Measurements from ENCODE around the gene TMEM18. TPM values are rescaled to one million over a fixed set of nuclear protein-coding genes. Genes with fewer than 3 reads are reported as not detected.

TMEM18 gene
- total RNA-seq, 1 experiment from 2014 or later = 30.7 TPM

- H2BK20ac ChIP-seq (ENCODE audit: low read depth, low read length, poor library complexity, severe bottlenecking) = no peak overlapping the region
Measured at GRCh38 chr2:663221-663620, 14.0 kb downstream of the TMEM18 start.

More at GRCh38 chr2:663221-663620, 14.0 kb downstream of the TMEM18 start:
- H3K4ac ChIP-seq (ENCODE audit: low read depth, low read length) = no peak overlapping the region
- H3K23ac ChIP-seq (ENCODE audit: insufficient read length, low read depth, low read length) = no peak overlapping the region
- no peak overlapping the region for H3K9ac ChIP-seq (ENCODE audit: extremely low read depth, insufficient read length, low read length)
- 0 out of 4 replicates have a peak, but pooled peaks cover 0 to 2% of the 10 kb centered on the region in 2 experiments for H3K4me1 Mint-ChIP-seq
- H2BK120ac ChIP-seq (ENCODE audit: low read depth, low read length, poor library complexity, severe bottlenecking) = no peak overlapping the region
- no peak overlapping the region for H3T11ph ChIP-seq (ENCODE audit: low read length)
- H3K79me1 ChIP-seq (ENCODE audit: insufficient read depth, low read depth, low read length, poor library complexity, severe bottlenecking) = no peaks in the 10 kb centered on the region
- H3K9me3 Mint-ChIP-seq = peaks cover 21 to 23% of the 10 kb centered on the region in 2 experiments
- H3K4me3 Mint-ChIP-seq = no peak overlapping the region
- no peak overlapping the region for H3K56ac ChIP-seq (ENCODE audit: insufficient read length, low read depth, low read length)
- no peak overlapping the region for H3K27ac Mint-ChIP-seq
- H4K20me1 ChIP-seq (ENCODE audit: control insufficient read depth, insufficient read depth, insufficient read length) = no peaks in the 10 kb centered on the region
- no peak overlapping the region for H2BK12ac ChIP-seq (ENCODE audit: insufficient read length, low read depth, low read length)
- H3K18ac ChIP-seq (ENCODE audit: insufficient read length, low read depth, low read length) = no peak overlapping the region
- no peaks in the 10 kb centered on the region; the same call in 1 of the 2 replicates for H3K27me3 ChIP-seq (ENCODE audit: insufficient read depth, low read length)
- H3K27me3 Mint-ChIP-seq (ENCODE audit: low read depth) = peaks cover 14% of the 10 kb centered on the region
- no peak overlapping the region for H4K91ac ChIP-seq (ENCODE audit: insufficient read length, low read depth, low read length)
- H2AFZ ChIP-seq (ENCODE audit: low read length) = no peak overlapping the region
- WGBS (ENCODE audit: extremely low coverage, insufficient read length, low lambda C conversion rate) = no CpG with 5 or more reads among the region's 13 CpGs
- no peaks in the 10 kb centered on the region for H3K23me2 ChIP-seq (ENCODE audit: insufficient read length, low read depth, low read length, poor library complexity, severe bottlenecking)
- H2AK5ac ChIP-seq (ENCODE audit: insufficient read length, low read length) = no peak overlapping the region
- H2BK5ac ChIP-seq (ENCODE audit: insufficient read length, low read length) = no peak overlapping the region
- H3K4me2 ChIP-seq (ENCODE audit: insufficient read depth, insufficient read length, low read length) = no peak overlapping the region
- no peaks in the 10 kb centered on the region for H3K4me1 ChIP-seq (ENCODE audit: insufficient read depth, low read length)
- no peak overlapping the region for H3K14ac ChIP-seq (ENCODE audit: insufficient read depth, low read length)
- no peak overlapping the region for H2BK15ac ChIP-seq (ENCODE audit: low read depth, low read length)
- DNase-seq = no peak
- H3K79me2 ChIP-seq (ENCODE audit: insufficient read depth, low read length) = no peaks in the 10 kb centered on the region
- peaks cover 18% of the 10 kb centered on the region for H3K9me3 ChIP-seq (ENCODE audit: control insufficient read depth, low read depth, low read length)
- H4K5ac ChIP-seq (ENCODE audit: insufficient read length, low read depth, low read length) = no peak overlapping the region
- no peak for TF ChIP-seq CTCF (conservative IDR thresholded peaks at IDR 0.05)
- no peak overlapping the region for H3K27ac ChIP-seq (ENCODE audit: insufficient read length, low read depth, low read length)
- H4K8ac ChIP-seq (replicated peaks; ENCODE audit: insufficient read length, low read depth, low read length) = no peak overlapping the region
- H3K36me3 Mint-ChIP-seq (ENCODE audit: insufficient read depth in 1 of 3, low read depth in 3 of 3) = peaks cover 30 to 46% (median 38%) of the 10 kb centered on the region in 3 experiments
